GM12878 (cell line): ENCODE data around the gene GLTP. TPM values are rescaled to one million over a fixed set of nuclear protein-coding genes. Genes with fewer than 3 reads are reported as not detected.
A peak's percentile ranks its signal among the peaks of the same experiment; 100 is the strongest.

Source experiments
- ASH2L ChIP-seq: fragments of 300-600, 200-600 bp; sonication (generic); IDR thresholded peaks from 2 replicates; pipeline ENCODE4 v1.6.1; 2017; ENCODE audit warnings: low read depth, mild to moderate bottlenecking, borderline replicate concordance
- BCL11A ChIP-seq: IDR thresholded peaks from 2 replicates; pipeline ENCODE4 v1.6.1; 2011; ENCODE audit warnings: low read depth, low read length
- CEBPB ChIP-seq, 2 experiments: fragments of 150-350 bp in 1 of 2; IDR thresholded peaks; 2 replicates each; pipeline ENCODE4 v1.6.1; 2012 to 2014; ENCODE audit warnings: low read depth in 2 of 2, low read length in 2 of 2, borderline replicate concordance in 1 of 2, inconsistent platforms in 1 of 2
- EZH2 ChIP-seq: IDR thresholded peaks from 2 replicates; pipeline ENCODE4 v1.6.1; 2012; ENCODE audit warnings: low read depth, mild to moderate bottlenecking, control low read depth, inconsistent platforms, low read length, borderline replicate concordance; ENCODE audit not compliant: control insufficient read depth
- GABPA ChIP-seq: IDR thresholded peaks from 2 replicates; pipeline ENCODE4 v1.6.1; 2014; ENCODE audit warnings: antibody characterized with exemption, low read depth, mild to moderate bottlenecking, inconsistent platforms
- IKZF2 ChIP-seq, 2 experiments: fragments of 450-650 bp; IDR thresholded peaks; 2 replicates each; pipeline ENCODE4 v1.6.1; 2017; ENCODE audit warnings: mild to moderate bottlenecking in 2 of 2, moderate library complexity in 2 of 2
- MXI1 ChIP-seq: fragments of 150-350 bp; IDR thresholded peaks from 2 replicates; pipeline ENCODE4 v1.6.1; 2011; ENCODE audit warnings: low read depth, mild to moderate bottlenecking, inconsistent platforms, low read length, improper control_type of control experiment
- NFIC ChIP-seq: IDR thresholded peaks from 2 replicates; pipeline ENCODE4 v1.6.1; 2012; ENCODE audit warnings: low read depth, mild to moderate bottlenecking, inconsistent platforms, low read length, moderate library complexity
- PAX5 ChIP-seq: IDR thresholded peaks from 2 replicates; pipeline ENCODE4 v1.6.1; 2011; ENCODE audit warnings: low read depth, low read length, borderline replicate concordance
- POLR2AphosphoS5 ChIP-seq: IDR thresholded peaks from 2 replicates; pipeline ENCODE4 v1.6.1; 2011; ENCODE audit warnings: mild to moderate bottlenecking, low read length, inconsistent platforms
- RCOR1 ChIP-seq: conservative IDR thresholded peaks from 2 replicates; pipeline ENCODE4 v1.6.1; 2012; ENCODE audit warnings: low read depth, low read length, improper control_type of control experiment
- REST ChIP-seq: IDR thresholded peaks from 2 replicates; pipeline ENCODE4 v1.6.1; 2012; ENCODE audit warnings: mild to moderate bottlenecking, low read depth, low read length
- SIN3A ChIP-seq: IDR thresholded peaks from 2 replicates; pipeline ENCODE4 v1.6.1; 2012; ENCODE audit warnings: low read depth, low read length, improper control_type of control experiment
- SMAD1 ChIP-seq: fragments of 450-650 bp; IDR thresholded peaks from 2 replicates; pipeline ENCODE4 v1.6.1; 2018; ENCODE audit warnings: mild to moderate bottlenecking, low read depth; ENCODE audit not compliant: partially characterized antibody
- SMARCA5 ChIP-seq: fragments of 450-650 bp; IDR thresholded peaks from 2 replicates; pipeline ENCODE4 v1.6.1; 2017; ENCODE audit warnings: mild to moderate bottlenecking
- SRF ChIP-seq, 2 experiments: IDR thresholded peaks; 2 replicates each; pipeline ENCODE4 v1.6.1; 2011; ENCODE audit warnings: low read depth in 2 of 2, low read length in 2 of 2, mild to moderate bottlenecking in 1 of 2, moderate library complexity in 1 of 2
- STAT3 ChIP-seq: IDR thresholded peaks from 2 replicates; pipeline ENCODE4 v1.6.1; 2011; ENCODE audit warnings: low read depth, low read length, improper control_type of control experiment
- TARDBP ChIP-seq: IDR thresholded peaks from 2 replicates; pipeline ENCODE4 v1.6.1; 2016; ENCODE audit warnings: borderline replicate concordance
- TCF7 ChIP-seq: IDR thresholded peaks from 2 replicates; pipeline ENCODE4 v1.6.1; 2014; ENCODE audit warnings: antibody characterized with exemption, borderline replicate concordance
- YBX1 ChIP-seq: fragments of 450-650 bp; IDR thresholded peaks from 2 replicates; pipeline ENCODE4 v1.6.1; 2016; ENCODE audit warnings: antibody characterized with exemption
- ZBTB11 ChIP-seq: fragments of 450-650 bp; formaldehyde crosslinking; IDR thresholded peaks from 2 replicates; pipeline ENCODE4 v1.5.0; 2022; ENCODE audit warnings: mild to moderate bottlenecking, missing genetic modification characterization
- polyA plus RNA-seq, 11 experiments: library from polyadenylated mRNA; depleted of rRNA in 4 of 11; unstranded in 6 of 11; stranded (reverse) in 5 of 11; fragments of >200 nt; fragmentation: Nextera tagmentation in 4 of 11; fragmentation: Illumina TruSeq in 1 of 11; extraction: Ambion mirVana in 4 of 11; extraction: Trizol in 1 of 11; gene quantifications; 1 replicate in 1 of 11; 2 replicates in 10 of 11; pipeline versions ENCODE4 v1.2.1 to v1.2.3, GENCODE V29; 2011 to 2016; ENCODE audit warnings: inconsistent platforms in 2 of 11, missing spikeins in 2 of 11, low read depth in 1 of 11
- total RNA-seq, 4 experiments: library from RNA; depleted of rRNA in 3 of 4; stranded (reverse); fragments of >200 nt in 3 of 4; fragmentation: Illumina TruSeq in 1 of 4; extraction: Trizol in 1 of 4; gene quantifications; 2 replicates each; pipeline versions ENCODE4 v1.2.1 to v1.2.3, GENCODE V29; 2013 to 2021

Gene GLTP
- total and polyA plus RNA-seq, 10 of the 15 experiments (the other 5 are each of a cell fraction or from before 2014, with no cell fraction given) = 16.8 to 44.0 (median 25.3) TPM

- peak; percentile 80 for TF ChIP-seq IKZF2 (IDR thresholded peaks at IDR 0.05)
- peak; percentile 83; the same call in 1 of the 2 replicates for TF ChIP-seq MXI1
- TF ChIP-seq SMARCA5 = peak; percentile 92; the same call in 1 of the 2 replicates
- TF ChIP-seq SRF (IDR thresholded peaks at IDR 0.05; ENCODE audit: low read depth in 2 of 2, low read length in 2 of 2) = no peak
- TF ChIP-seq RCOR1 = peak; percentile 37; the same call in 1 of the 2 replicates
- no peak for TF ChIP-seq BCL11A
- TF ChIP-seq EZH2 = no peak
- peak; percentile 90; the same call in 1 of the 2 replicates for TF ChIP-seq ASH2L
- no peak for TF ChIP-seq GABPA
- TF ChIP-seq NFIC = no peak
- 0 out of 2 replicates have a peak, but pooled peaks have one; percentile 22 for TF ChIP-seq STAT3
- TF ChIP-seq POLR2AphosphoS5 = peak; percentile 55; the same call in 1 of the 2 replicates
- TF ChIP-seq PAX5 = no peak
- TF ChIP-seq TARDBP = no peak
- TF ChIP-seq TCF7 = no peak
- peak; percentile 90 for TF ChIP-seq SIN3A
- no peak for TF ChIP-seq YBX1
- TF ChIP-seq CEBPB (IDR thresholded peaks at IDR 0.05; ENCODE audit: borderline replicate concordance in 1 of 2, low read depth in 2 of 2, low read length in 2 of 2) = no peak
- TF ChIP-seq REST = 0 out of 2 replicates have a peak, but pooled peaks have one; percentile 30
- TF ChIP-seq ZBTB11 (CRISPR knock-in tag) = no peak
- TF ChIP-seq SMAD1 = no peak
Observed at GRCh38 chr12:109899783-109900751, 19.7 kb upstream of the GLTP start, which contains the start of gene TCHP (continued).
